ENCODE measurements around the gene ACOXL.

ACOXL gene

GRCh38 chr2:111116843-111117597 is 384.6 kb downstream of the ACOXL start:
- peak overlapping the region; percentile 57 for H3K4me3 ChIP-seq (ENCODE audit: low read depth, low read length)
- ChIA-PET POLR2A (no interaction called here), CTCF (interaction anchor here (0.6 to 2.5 kb wide), 18 partner anchors 8 to 589 kb away, joined by 3 to 36 read pairs (median 4); no protein-coding TSS in a partner anchor)
- peak; percentile 98 for TF ChIP-seq CTCF (IDR thresholded peaks at IDR 0.05; ENCODE audit: insufficient read depth, low read length, missing control alignments)
- DNase-seq (ENCODE audit: low read depth, low spot score): no peak

GRCh38 chr2:111117598-111118480 is 385.5 kb downstream of the ACOXL start:
- TF ChIP-seq CTCF (IDR thresholded peaks at IDR 0.05; ENCODE audit: insufficient read depth, low read length, missing control alignments): no peak
- H3K4me3 ChIP-seq (ENCODE audit: low read depth, low read length): peak overlapping the region; percentile 57
- peak; percentile 23 for DNase-seq (ENCODE audit: low read depth, low spot score)
- ChIA-PET CTCF (interaction anchor here (0.6 to 2.5 kb wide), 18 partner anchors 8 to 588 kb away, joined by 3 to 36 read pairs (median 4); no protein-coding TSS in a partner anchor), POLR2A (no interaction called here)

- POLR2A ChIA-PET: no interaction called here
- H3K4me3 ChIP-seq (ENCODE audit: low read depth, low read length): peak overlapping the region; percentile 57
- no peak for TF ChIP-seq CTCF (IDR thresholded peaks at IDR 0.05; ENCODE audit: insufficient read depth, low read length, missing control alignments)
- no peak for DNase-seq (ENCODE audit: low read depth, low spot score)
- CTCF ChIA-PET: interaction anchor here (2.4 to 2.5 kb wide), 3 partner anchors 306 to 583 kb away, joined by 9 to 36 read pairs (median 18); no protein-coding TSS in a partner anchor
These were observed 386.2 kb downstream of the ACOXL start for GRCh38 chr2:111118481-111118980.

GRCh38 chr2:111118981-111119821 is 386.8 kb downstream of the ACOXL start:
- no peak for DNase-seq (ENCODE audit: low read depth, low spot score)
- ChIA-PET CTCF (no interaction called here), POLR2A (no interaction called here)
- no peak for TF ChIP-seq CTCF (IDR thresholded peaks at IDR 0.05; ENCODE audit: insufficient read depth, low read length, missing control alignments)
- peak overlapping the region; percentile 3; the same call in 1 of the 2 replicates for H3K4me3 ChIP-seq (ENCODE audit: low read depth, low read length)

- ChIA-PET CTCF (interaction anchor here (1.2 to 1.5 kb wide), 3 partner anchors 9 to 549 kb away, joined by 3 to 6 read pairs (median 3); no protein-coding TSS in a partner anchor), POLR2A (no interaction called here)
- no peak for TF ChIP-seq CTCF (IDR thresholded peaks at IDR 0.05; ENCODE audit: insufficient read depth, low read length, missing control alignments)
- DNase-seq (ENCODE audit: low read depth, low spot score): no peak
- H3K4me3 ChIP-seq (ENCODE audit: low read depth, low read length): peak overlapping the region; percentile 86
These were observed 387.5 kb downstream of the ACOXL start for GRCh38 chr2:111119822-111120252.

All from AG04449 (cell line).